H1 (cell line): ENCODE results near the gene MAFF. TPM values are rescaled to one million over a fixed set of nuclear protein-coding genes. Genes with fewer than 3 reads are reported as not detected.
A peak's percentile ranks its signal among the peaks of the same experiment; 100 is the strongest.

Source experiments
- CTCF ChIA-PET: fragments of 300-600 bp; sonication (Branson Sonifier 250); formaldehyde crosslinking; loops from one replicate; lab custom pipeline; 2021; ENCODE audit not compliant: partially characterized antibody; lab: Charles Lee
- POLR2A ChIA-PET: fragments of 300-600 bp; sonication (Branson Sonifier 250); formaldehyde crosslinking; loops from one replicate; lab custom pipeline; 2021; ENCODE audit warnings: inconsistent platforms; ENCODE audit not compliant: partially characterized antibody; lab: Charles Lee
- DNase-seq, 2 experiments: peaks; one replicate each; pipeline versions ENCODE4 v3.0.0 to v3.0.0-alpha.2; 2010 to 2022; ENCODE audit warnings: low spot score in 2 of 2, low read depth in 1 of 2, mixed read lengths in 1 of 2
- FAIRE-seq: peaks from 2 replicates; lab custom pipeline; 2011; peaks lifted over from hg19 to GRCh38; lab: Jason Lieb, UNC
- H2AFZ ChIP-seq: 2 replicates; pipeline ENCODE4 v1.8.1; 2012; ENCODE audit warnings: low read length, inconsistent platforms
- H2AK5ac ChIP-seq: 2 replicates; pipeline ENCODE4 v1.6.1; 2013; ENCODE audit warnings: low read depth, low read length
- H2BK120ac ChIP-seq: replicated peaks from 2 replicates; pipeline ENCODE3; 2013; ENCODE audit warnings: low read depth, low read length, inconsistent platforms
- H2BK12ac ChIP-seq: 2 replicates; pipeline ENCODE4 v1.6.1; 2013; ENCODE audit warnings: low read depth, low read length
- H2BK15ac ChIP-seq: 2 replicates; pipeline ENCODE4 v1.6.1; 2013; ENCODE audit warnings: low read length
- H2BK20ac ChIP-seq: 2 replicates; pipeline ENCODE4 v1.6.1; 2013; ENCODE audit warnings: low read length
- H2BK5ac ChIP-seq: 2 replicates; pipeline ENCODE4 v1.6.1; 2013; ENCODE audit warnings: low read depth, low read length
- H3K14ac ChIP-seq: 2 replicates; pipeline ENCODE4 v1.6.1; 2013; ENCODE audit warnings: inconsistent platforms; ENCODE audit not compliant: insufficient read length
- H3K18ac ChIP-seq: 2 replicates; pipeline ENCODE4 v1.6.1; 2013; ENCODE audit warnings: low read length; ENCODE audit errors: extremely low read depth
- H3K23ac ChIP-seq: 2 replicates; pipeline ENCODE4 v1.6.1; 2013; ENCODE audit warnings: inconsistent platforms; ENCODE audit not compliant: insufficient read length
- H3K23me2 ChIP-seq: 2 replicates; pipeline ENCODE4 v1.6.1; 2013; ENCODE audit warnings: low read depth, low read length
- H3K27ac ChIP-seq: 2 replicates; pipeline ENCODE4 v1.6.1; 2011; ENCODE audit warnings: low read depth, low read length, inconsistent platforms
- H3K27me3 ChIP-seq, 4 experiments: replicated peaks in 1 of 4; 1 replicate in 1 of 4; 2 replicates in 3 of 4; pipeline versions ENCODE4 v1.6.1 to v1.8.1; 2011 to 2013; ENCODE audit warnings: low read length in 3 of 4, mild to moderate bottlenecking in 3 of 4, inconsistent platforms in 2 of 4, mixed read lengths in 2 of 4, moderate library complexity in 1 of 4; ENCODE audit not compliant: control insufficient read depth in 3 of 4, insufficient read depth in 3 of 4; ENCODE audit errors: extremely low read depth in 1 of 4
- H3K36me3 ChIP-seq, 4 experiments: 2 replicates each; pipeline versions ENCODE4 v1.6.1 to v1.8.1; 2011 to 2013; ENCODE audit warnings: mild to moderate bottlenecking in 4 of 4, low read length in 3 of 4, moderate library complexity in 2 of 4, control low read depth in 1 of 4, inconsistent platforms in 1 of 4; ENCODE audit not compliant: insufficient read depth in 4 of 4, control insufficient read depth in 2 of 4
- H3K4ac ChIP-seq: replicated peaks from 2 replicates; pipeline ENCODE3; 2013; ENCODE audit warnings: low read length, low read depth, mixed read lengths, inconsistent platforms; ENCODE audit not compliant: insufficient read length
- H3K4me1 ChIP-seq, 4 experiments: replicated peaks in 1 of 4; 1 replicate in 1 of 4; 2 replicates in 3 of 4; pipeline versions ENCODE4 v1.6.1 to v1.8.1; 2011 to 2013; ENCODE audit warnings: low read length in 3 of 4, inconsistent platforms in 2 of 4, mixed read lengths in 1 of 4; ENCODE audit not compliant: insufficient read depth in 4 of 4, control insufficient read depth in 3 of 4
- H3K4me2 ChIP-seq, 2 experiments: 2 replicates each; pipeline versions ENCODE4 v1.6.1 to v1.8.1; 2011 to 2013; ENCODE audit warnings: low read depth in 2 of 2, low read length in 2 of 2, control low read depth in 1 of 2, inconsistent platforms in 1 of 2, mild to moderate bottlenecking in 1 of 2; ENCODE audit not compliant: insufficient read depth in 1 of 2
- H3K4me3 ChIP-seq, 4 experiments: fragments of 200-600, 300-600 bp in 1 of 4; sonication (generic), shearing (Covaris generic), sonication (Bioruptor Twin) in 1 of 4; 2 replicates each; pipeline versions ENCODE4 v1.5.1 to v1.8.1; 2011 to 2016; ENCODE audit warnings: low read length in 4 of 4, low read depth in 3 of 4, control low read depth in 2 of 4, inconsistent platforms in 2 of 4, mild to moderate bottlenecking in 2 of 4, mixed read lengths in 1 of 4, moderate library complexity in 1 of 4; ENCODE audit not compliant: insufficient read depth in 2 of 4; ENCODE audit errors: extremely low read depth in 1 of 4
- H3K56ac ChIP-seq: replicated peaks from 2 replicates; pipeline ENCODE3; 2013; ENCODE audit warnings: low read depth, mild to moderate bottlenecking, mixed read lengths, low read length, inconsistent platforms; ENCODE audit not compliant: insufficient read length
- H3K79me1 ChIP-seq: 2 replicates; pipeline ENCODE4 v1.6.1; 2013; ENCODE audit warnings: low read depth, low read length, control low read depth
- H3K79me2 ChIP-seq, 2 experiments: 2 replicates each; pipeline versions ENCODE4 v1.6.1 to v1.8.1; 2012 to 2013; ENCODE audit warnings: low read length in 2 of 2, mild to moderate bottlenecking in 2 of 2, inconsistent platforms in 1 of 2; ENCODE audit not compliant: insufficient read depth in 2 of 2, control insufficient read depth in 1 of 2
- H3K9ac ChIP-seq, 4 experiments: replicated peaks in 1 of 4; 1 replicate in 1 of 4; 2 replicates in 3 of 4; pipeline versions ENCODE4 v1.6.1 to v1.8.1; 2011 to 2013; ENCODE audit warnings: low read depth in 3 of 4, low read length in 3 of 4, control low read depth in 2 of 4, mild to moderate bottlenecking in 2 of 4, moderate library complexity in 2 of 4, inconsistent platforms in 1 of 4; ENCODE audit errors: extremely low read depth in 1 of 4
- H3K9me3 ChIP-seq, 2 experiments: 2 replicates each; pipeline versions ENCODE4 v1.6.1 to v1.8.1; 2012 to 2013; ENCODE audit warnings: mild to moderate bottlenecking in 2 of 2, moderate library complexity in 2 of 2, control low read depth in 1 of 2, inconsistent platforms in 1 of 2, low read depth in 1 of 2, low read length in 1 of 2, mixed read lengths in 1 of 2; ENCODE audit not compliant: insufficient read depth in 2 of 2
- H4K20me1 ChIP-seq, 2 experiments: replicated peaks in 1 of 2; 2 replicates each; pipeline versions ENCODE3 to v1.8.1; 2011 to 2013; ENCODE audit warnings: inconsistent platforms in 2 of 2, low read length in 2 of 2, mild to moderate bottlenecking in 1 of 2; ENCODE audit not compliant: insufficient read depth in 2 of 2, control insufficient read depth in 1 of 2
- H4K5ac ChIP-seq: 2 replicates; pipeline ENCODE4 v1.6.1; 2013; ENCODE audit warnings: low read length, low read depth, mixed read lengths, inconsistent platforms; ENCODE audit not compliant: insufficient read length
- H4K8ac ChIP-seq: 2 replicates; pipeline ENCODE4 v1.8.0; 2013; ENCODE audit warnings: mild to moderate bottlenecking, moderate library complexity, low read length, inconsistent platforms; ENCODE audit not compliant: insufficient read depth; ENCODE audit errors: extremely low read depth
- H4K91ac ChIP-seq: replicated peaks from 2 replicates; pipeline ENCODE3; 2013; ENCODE audit warnings: low read length, mixed read lengths, inconsistent platforms; ENCODE audit not compliant: insufficient read length
- BRCA1 ChIP-seq: IDR thresholded peaks from 2 replicates; pipeline ENCODE4 v1.6.1; 2012; ENCODE audit warnings: low read depth, low read length, improper control_type of control experiment
- WGBS, 2 experiments: shearing (Covaris generic) in 1 of 2; methylation state at CpG; one replicate each; pipeline versions ENCODE4 v1.1.6 to v1.1.7; 2013 to 2015; ENCODE audit warnings: low lambda C conversion rate in 2 of 2, mixed read lengths in 2 of 2, inconsistent platforms in 1 of 2, low coverage in 1 of 2, missing lambda C conversion rate in 1 of 2; ENCODE audit not compliant: insufficient replicate concordance in 2 of 2, insufficient coverage in 1 of 2, insufficient read length in 1 of 2; ENCODE audit errors: extremely low coverage in 1 of 2, missing lambda C conversion rate in 1 of 2; 5-methylcytosine and 5-hydroxymethylcytosine counted together
- polyA plus RNA-seq, 7 experiments: library from polyadenylated mRNA; depleted of rRNA in 3 of 7; stranded (reverse) in 5 of 7; unstranded in 2 of 7; fragments of >200 nt in 5 of 7; fragments of 200-250 nt in 2 of 7; gene quantifications; 1 replicate in 5 of 7; 2 replicates in 1 of 7; 4 replicates in 1 of 7; pipeline versions ENCODE4 v1.2.1 to v1.2.3, GENCODE V29; 2011 to 2013; ENCODE audit warnings: missing spikeins in 2 of 7, mixed read lengths in 2 of 7
- total RNA-seq: library from RNA; stranded (reverse); fragmentation: NEBNext Ultra II Directional; extraction: Animal tissue kit (Norgen Biotek cat#: 25700); gene quantifications from 2 replicates; pipeline ENCODE4 v1.2.1, GENCODE V29; 2021

MAFF gene
- total and polyA plus RNA-seq, 2 of the 8 experiments (the other 6 are each of a cell fraction or from before 2014, with no cell fraction given) = 1.5 to 6.3 TPM

DNA sequence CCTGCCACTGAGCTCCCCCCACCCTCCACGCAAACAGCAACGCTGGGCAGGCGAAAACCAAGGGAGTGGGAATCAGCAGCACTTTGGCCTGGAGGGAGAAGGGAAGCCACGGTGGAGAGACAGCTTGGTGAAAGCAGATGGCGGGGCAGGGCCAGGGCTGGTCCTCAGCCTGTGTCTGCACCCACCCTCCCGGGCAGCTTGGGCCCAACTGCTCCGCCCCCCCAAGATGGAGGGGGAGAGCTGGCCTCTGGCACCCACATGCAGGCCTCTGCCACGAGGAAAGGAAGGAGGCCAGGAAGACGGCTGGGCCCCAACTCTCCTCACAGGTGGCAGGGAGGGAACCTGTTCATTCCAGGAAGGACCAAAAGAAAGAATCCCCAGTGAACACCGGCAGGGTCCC is 17.8 kb downstream of the MAFF start:
- Histone ChIP-seq H4K91ac (peak overlapping the region; percentile 68), H3K14ac (no peak overlapping the region), H3K56ac (no peak overlapping the region), H3K4ac (peak overlapping the region; percentile 64), H3K79me2 (no peaks in the 10 kb centered on the region), H2BK120ac (no peak overlapping the region), H2AFZ (no peak overlapping the region), H2BK12ac (peak overlapping the region; percentile 86), H3K36me3 (peaks cover 0 to 7% (median 2%) of the 10 kb centered on the region in 4 experiments; a peak in 3 of 8 replicates), H3K4me2 (no peak overlapping the region), H4K5ac (no peak overlapping the region), H3K27ac (peak overlapping the region; percentile 64), H3K4me1 (peaks cover 10 to 25% (median 23%) of the 10 kb centered on the region in 4 experiments), H3K79me1 (no peaks in the 10 kb centered on the region; the same call in 1 of the 2 replicates), H3K4me3 (no peak overlapping the region), H3K27me3 (peaks cover 0 to under 1% (median under 1%) of the 10 kb centered on the region in 4 experiments; a peak in 2 of 7 replicates), H2AK5ac (peak overlapping the region; percentile 75; the same call in 1 of the 2 replicates), H3K9ac (no peak overlapping the region), H3K9me3 (no peaks in the 10 kb centered on the region), H2BK20ac (no peak overlapping the region), H3K23ac (no peak overlapping the region), H4K8ac (no peak overlapping the region), H3K23me2 (no peaks in the 10 kb centered on the region), H2BK5ac (peak overlapping the region; percentile 77; the same call in 1 of the 2 replicates), H4K20me1 (peaks cover 2 to 5% of the 10 kb centered on the region in 2 experiments), H3K18ac (no peak overlapping the region; the same call in 1 of the 2 replicates), H2BK15ac (peak overlapping the region; percentile 55; the same call in 1 of the 2 replicates)
- TF ChIP-seq BRCA1 = no peak
- 73% methylated on average over 8 of the region's 10 CpGs; no CpG with 5 or more reads in 1 of the 2 experiments for WGBS, 2 experiments
- DNase-seq (peak in 1 of 2 experiments; percentile 56), FAIRE-seq (no peak)
- ChIA-PET CTCF (interaction anchor here (1.2 to 2.6 kb wide), 5 partner anchors 10 to 122 kb away, joined by 4 to 24 read pairs (median 5); partner anchors contain the start of gene MAFF), POLR2A (interaction anchor here (0.7 to 1.6 kb wide), 3 partner anchors 23 to 76 kb away, joined by 3 read pairs; no protein-coding TSS in a partner anchor)
